HepG2 (cell line): ENCODE data around the gene TAS2R39. TPM values are rescaled to one million over a fixed set of nuclear protein-coding genes. Genes with fewer than 3 reads are reported as not detected.

Experiments
- ATAC-seq: fragments of 200-7000 bp; cut with Tn5 transposase; 3 replicates; pipeline ENCODE4 v1.9.1; 2020; ENCODE audit warnings: mild to moderate bottlenecking, moderate library complexity
- BruUV-seq: library from RNA; stranded (reverse); fragments of 400-500 nt; replicated peaks from 2 replicates; lab custom pipeline; 2021; lab: Mats Ljungman, UMichigan
- CTCF ChIA-PET: fragments of 300-600 bp; formaldehyde crosslinking; extraction: SDS; loops from one replicate; lab custom pipeline; 2021; ENCODE audit warnings: low total read pairs, inconsistent platforms, low intra/inter-chr PET ratio; lab: Yijun Ruan, JAX
- POLR2A ChIA-PET: fragments of 350-600 bp; sonication (Branson Sonifier 250); formaldehyde crosslinking; loops from one replicate; lab custom pipeline; 2020; ENCODE audit warnings: antibody characterized with exemption, inconsistent platforms; lab: Yijun Ruan, JAX
- DNase-seq: peaks from one replicate; pipeline ENCODE4 v3.0.0-alpha.2; 2015; ENCODE audit warnings: low spot score
- FAIRE-seq: peaks from 3 replicates; lab custom pipeline; 2011; peaks lifted over from hg19 to GRCh38; lab: Jason Lieb, UNC
- H2AFZ ChIP-seq: one replicate; pipeline ENCODE4 v1.6.1; 2011; ENCODE audit warnings: low read length, inconsistent platforms
- H3K27ac ChIP-seq: fragments of 300-600 bp; 3 replicates; pipeline ENCODE4 v1.8.0; 2011; ENCODE audit warnings: mixed run types, mild to moderate bottlenecking, mixed read lengths, low read length, inconsistent platforms; ENCODE audit not compliant: insufficient read depth; ENCODE audit errors: extremely low read length
- H3K27me3 ChIP-seq, 2 experiments: fragments of 200-600 bp in 1 of 2; 2 replicates in 1 of 2; 3 replicates in 1 of 2; pipeline versions ENCODE4 v1.6.0 to v1.8.0; 2011; ENCODE audit warnings: low read length in 2 of 2, mild to moderate bottlenecking in 2 of 2, moderate library complexity in 2 of 2, inconsistent platforms in 1 of 2; ENCODE audit not compliant: insufficient read depth in 2 of 2, control insufficient read depth in 1 of 2
- H3K36me3 ChIP-seq, 2 experiments: fragments of 200-600 bp in 1 of 2; replicated peaks in 1 of 2; 2 replicates in 1 of 2; 3 replicates in 1 of 2; pipeline versions ENCODE4 v1.5.1 to v1.8.0; 2011; ENCODE audit warnings: low read length in 2 of 2, inconsistent platforms in 1 of 2; ENCODE audit not compliant: insufficient read depth in 2 of 2, control insufficient read depth in 1 of 2
- H3K4me1 ChIP-seq: 2 replicates; pipeline ENCODE4 v1.5.1; 2012; ENCODE audit warnings: low read length, inconsistent platforms; ENCODE audit not compliant: insufficient read depth
- H3K4me2 ChIP-seq: 2 replicates; pipeline ENCODE4 v1.6.0; 2011; ENCODE audit warnings: low read depth, low read length, inconsistent platforms
- H3K4me3 ChIP-seq, 3 experiments: fragments of 200-600 bp in 1 of 3; sonication (generic), shearing (Covaris generic) in 1 of 3; replicated peaks in 1 of 3; 2 replicates each; pipeline ENCODE4 v1.5.1; 2011 to 2016; ENCODE audit warnings: low read length in 3 of 3, inconsistent platforms in 2 of 3, low read depth in 2 of 3, mild to moderate bottlenecking in 2 of 3, control low read depth in 1 of 3, mixed read lengths in 1 of 3; ENCODE audit not compliant: insufficient read depth in 1 of 3
- H3K79me2 ChIP-seq: one replicate; pipeline ENCODE4 v1.6.1; 2011; ENCODE audit warnings: low read length, inconsistent platforms; ENCODE audit not compliant: insufficient read depth
- H3K9ac ChIP-seq: 2 replicates; pipeline ENCODE4 v1.6.0; 2011; ENCODE audit warnings: mild to moderate bottlenecking, low read depth, low read length, inconsistent platforms; ENCODE audit not compliant: insufficient read depth
- H3K9me3 ChIP-seq: 2 replicates; pipeline ENCODE4 v1.5.1; 2012; ENCODE audit warnings: mild to moderate bottlenecking, low read length
- H4K20me1 ChIP-seq: 2 replicates; pipeline ENCODE4 v1.6.0; 2011; ENCODE audit warnings: inconsistent platforms, mild to moderate bottlenecking, low read length, moderate library complexity; ENCODE audit not compliant: insufficient read depth
- BCLAF1 ChIP-seq: fragments of 450-650 bp; IDR thresholded peaks from 2 replicates; pipeline ENCODE4 v1.6.1; 2017; ENCODE audit warnings: mild to moderate bottlenecking
- CBX5 ChIP-seq: sonication (generic); formaldehyde crosslinking; IDR thresholded peaks from 2 replicates; pipeline ENCODE4 v1.4.0; 2020; ENCODE audit warnings: missing genetic modification reagents, borderline replicate concordance
- HNF4G ChIP-seq, 2 experiments: sonication (generic) in 1 of 2; formaldehyde crosslinking in 1 of 2; IDR thresholded peaks; 2 replicates each; pipeline versions ENCODE4 v1.4.0 to v1.6.1; 2011 to 2020; ENCODE audit warnings: borderline replicate concordance in 2 of 2, low read depth in 2 of 2, mild to moderate bottlenecking in 2 of 2, low read length in 1 of 2, missing genetic modification reagents in 1 of 2, moderate library complexity in 1 of 2
- HOMEZ ChIP-seq: IDR thresholded peaks from 2 replicates; pipeline ENCODE4 v1.6.1; 2016; ENCODE audit warnings: low read depth
- KDM6A ChIP-seq: IDR thresholded peaks from 2 replicates; pipeline ENCODE4 v1.6.1; 2016; ENCODE audit warnings: low read depth
- NFATC3 ChIP-seq: sonication (generic); formaldehyde crosslinking; IDR thresholded peaks from 2 replicates; pipeline ENCODE4 v1.5.1; 2020; ENCODE audit warnings: mild to moderate bottlenecking, missing genetic modification reagents
- PCBP2 ChIP-seq: fragments of 200-400 bp; formaldehyde crosslinking; optimal IDR thresholded peaks from 2 replicates; pipeline ENCODE3; 2018; ENCODE audit warnings: low read length, low read depth; ENCODE audit not compliant: poor library complexity, severe bottlenecking
- PHF8 ChIP-seq: sonication (generic); formaldehyde crosslinking; IDR thresholded peaks from 2 replicates; pipeline ENCODE4 v1.5.0; 2020; ENCODE audit warnings: missing genetic modification reagents
- SKIL ChIP-seq: sonication (generic); formaldehyde crosslinking; IDR thresholded peaks from 2 replicates; pipeline ENCODE4 v1.8.0; 2022; ENCODE audit warnings: missing genetic modification reagents, mild to moderate bottlenecking, moderate library complexity, borderline replicate concordance
- ZNF124 ChIP-seq: sonication (generic); formaldehyde crosslinking; IDR thresholded peaks from 2 replicates; pipeline ENCODE4 v1.4.0; 2020; ENCODE audit warnings: missing genetic modification reagents
- ZSCAN12 ChIP-seq: sonication (generic); formaldehyde crosslinking; IDR thresholded peaks from 2 replicates; pipeline ENCODE4 v1.9.0; 2021; ENCODE audit warnings: mild to moderate bottlenecking, missing genetic modification reagents
- WGBS: methylation state at CpG from one replicate; pipeline ENCODE4 v1.1.6; 2017; ENCODE audit warnings: low lambda C conversion rate; 5-methylcytosine and 5-hydroxymethylcytosine counted together
- in situ Hi-C: cut with HindIII; loops from 2 replicates; pipeline ENCODE4 v1.10.0; 2017; ENCODE audit warnings: low pct_unique_long_range_greater_than_20kb; ENCODE audit not compliant: extremely low pct_ligation_motif_present
- intact Hi-C: fragments of 100-400 bp; cut with micrococcal nuclease; formaldehyde crosslinking; loops from one replicate; pipeline ENCODE4 v1.10.0; 2022; ENCODE audit not compliant: unreplicated experiment
- polyA plus RNA-seq, 8 experiments: library from polyadenylated mRNA; depleted of rRNA in 3 of 8; stranded (reverse) in 7 of 8; unstranded in 1 of 8; fragments of >200 nt; fragmentation: Illumina TruSeq in 4 of 8; extraction: Trizol in 4 of 8; gene quantifications; 2 replicates each; pipeline versions ENCODE4 v1.2.1 to v1.2.3, GENCODE V29; 2011 to 2016; ENCODE audit warnings: low read depth in 4 of 8, missing spikeins in 1 of 8, mixed read lengths in 1 of 8; ENCODE audit not compliant: insufficient read depth in 1 of 8
- total RNA-seq, 5 experiments: library from RNA; depleted of rRNA; stranded (reverse); fragments of >200 nt; fragmentation: Illumina TruSeq; extraction: Trizol; gene quantifications; 2 replicates each; pipeline ENCODE4 v1.2.3, GENCODE V29; 2016; ENCODE audit warnings: low read depth in 1 of 5

Gene TAS2R39
- total and polyA plus RNA-seq, 2 of the 13 experiments (the other 11 are each of a cell fraction or from before 2014, with no cell fraction given), result not detected

- Histone ChIP-seq H3K4me3 (no peak overlapping the region), H3K79me2 (no peaks in the 10 kb centered on the region), H3K9ac (no peak overlapping the region), H3K9me3 (no peaks in the 10 kb centered on the region), H3K27ac (no peak overlapping the region), H3K27me3 (no peaks in the 10 kb centered on the region), H3K4me1 (no peaks in the 10 kb centered on the region), H3K36me3 (no peaks in the 10 kb centered on the region), H4K20me1 (no peaks in the 10 kb centered on the region), H3K4me2 (no peak overlapping the region), H2AFZ (no peak overlapping the region)
- DNase-seq (no peak), FAIRE-seq (no peak), ATAC-seq (no peak)
- ChIA-PET POLR2A (no interaction called here), CTCF (no interaction called here)
- in situ Hi-C loops, result no loop called here
- TF ChIP-seq SKIL (CRISPR knock-in tag) (no peak), KDM6A (CRISPR knock-in tag) (no peak), PCBP2 (no peak), ZNF124 (CRISPR knock-in tag) (no peak), NFATC3 (CRISPR knock-in tag) (no peak)
- intact Hi-C loops, result no loop called here
- WGBS, result 28% methylated on average over 5 of the region's 5 CpGs
- no TSS peak for BruUV-seq
These were observed 7.1 kb upstream of the TAS2R39 start for GRCh38 chr7:143176128-143176527.

- no TSS peak for BruUV-seq
- Histone ChIP-seq H3K36me3 (no peaks in the 10 kb centered on the region), H3K27me3 (0 out of 5 replicates have a peak, but pooled peaks cover 0 to 3% of the 10 kb centered on the region in 2 experiments), H4K20me1 (no peaks in the 10 kb centered on the region), H3K9ac (no peak overlapping the region), H3K4me2 (no peak overlapping the region), H3K4me3 (no peak overlapping the region), H3K9me3 (no peaks in the 10 kb centered on the region), H2AFZ (no peak overlapping the region), H3K79me2 (no peaks in the 10 kb centered on the region), H3K4me1 (no peaks in the 10 kb centered on the region), H3K27ac (no peak overlapping the region)
- no peak for FAIRE-seq
- 1% methylated on average over 2 of the region's 2 CpGs for WGBS
- intact Hi-C loops, result no loop called here
- ATAC-seq, result no peak
- CTCF ChIA-PET, result no interaction called here
- no peak for DNase-seq
- POLR2A ChIA-PET, result no interaction called here
- in situ Hi-C loops, result no loop called here
- TF ChIP-seq CBX5 (CRISPR knock-in tag) (no peak), PHF8 (CRISPR knock-in tag) (no peak), BCLAF1 (no peak), HOMEZ (CRISPR knock-in tag) (no peak), ZSCAN12 (CRISPR knock-in tag) (no peak), HNF4G (IDR thresholded peaks at IDR 0.05; ENCODE audit: borderline replicate concordance, low read depth, low read length) (no peak), HNF4G (CRISPR knock-in tag; IDR thresholded peaks at IDR 0.05; ENCODE audit: borderline replicate concordance, low read depth) (no peak)
These were observed 5.7 kb upstream of the TAS2R39 start for GRCh38 chr7:143177374-143178119.
